GM18907 (cell line): ENCODE measurements around the gene JADE2.

Source experiments
- ATAC-seq: cut with Tn5 transposase; IDR thresholded peaks from one replicate; pipeline ENCODE4 v1.9.1; 2021; ENCODE audit warnings: mild to moderate bottlenecking, moderate library complexity; ENCODE audit not compliant: unreplicated experiment

The JADE2 gene

GRCh38 chr5:134568337-134568700 is 42.8 kb downstream of the JADE2 start:
- no peak for ATAC-seq

GRCh38 chr5:134568761-134569695 is 43.6 kb downstream of the JADE2 start:
- no peak for ATAC-seq

GRCh38 chr5:134569758-134570364 is 44.4 kb downstream of the JADE2 start:
- ATAC-seq: no peak

- no peak for ATAC-seq
Measured at GRCh38 chr5:134570365-134570758, 44.9 kb downstream of the JADE2 start.

GRCh38 chr5:134570886-134571285 is 45.4 kb downstream of the JADE2 start:
- ATAC-seq: no peak

- ATAC-seq: no peak
Measured at GRCh38 chr5:134571693-134572405, 46.4 kb downstream of the JADE2 start.

GRCh38 chr5:134572811-134573210 is 47.3 kb downstream of the JADE2 start:
- no peak for ATAC-seq

- no peak for ATAC-seq
Measured at GRCh38 chr5:134574521-134574920, 49.1 kb downstream of the JADE2 start.

GRCh38 chr5:134575316-134575715 is 49.8 kb downstream of the JADE2 start:
- ATAC-seq: no peak

- no peak for ATAC-seq
Measured at GRCh38 chr5:134576386-134577021, 51.0 kb downstream of the JADE2 start.

GRCh38 chr5:134577022-134577795 is 51.7 kb downstream of the JADE2 start:
- ATAC-seq: no peak

GRCh38 chr5:134577796-134578577 is 52.5 kb downstream of the JADE2 start:
- ATAC-seq: no peak

- no peak for ATAC-seq
Measured at GRCh38 chr5:134578578-134579283, 53.3 kb downstream of the JADE2 start.

GRCh38 chr5:134579284-134579771 is 53.9 kb downstream of the JADE2 start:
- ATAC-seq: no peak

GRCh38 chr5:134580001-134580460 is 54.6 kb downstream of the JADE2 start:
- ATAC-seq: no peak

- no peak for ATAC-seq
Measured at GRCh38 chr5:134581241-134581981, 55.9 kb downstream of the JADE2 start.

GRCh38 chr5:134582281-134582680 is 56.8 kb downstream of the JADE2 start:
- ATAC-seq: no peak

- no peak for ATAC-seq
Measured at GRCh38 chr5:134582941-134583340, 57.5 kb downstream of the JADE2 start.
